HS-5 (cell line): ENCODE measurements around the gene MOK.
"Not testable (repeated sequence)": the region's sequence is repeated elsewhere in the genome, so short reads cannot be mapped to it uniquely, and the experiment has no call there.

ENCODE experiments used
- DNase-seq: peaks from one replicate; pipeline ENCODE4 v3.0.0-alpha.2; 2012; ENCODE audit warnings: low read depth

The MOK gene

GRCh38 chr14:102304611-102305506 is at the start of gene MOK:
MOK (minus strand) TSS chr14:102305164; CDS start chr14:102304968, 196 bp downstream.
- DNase-seq = peak; percentile 84

- no peak for DNase-seq
These were observed 48.2 kb upstream of the MOK start for GRCh38 chr14:102353126-102353619.

GRCh38 chr14:102352213-102352612 is 47.2 kb upstream of the MOK start:
- no peak for DNase-seq

GRCh38 chr14:102351593-102351992 is 46.6 kb upstream of the MOK start:
- not testable (repeated sequence) for DNase-seq

- no peak for DNase-seq
These were observed 46.1 kb upstream of the MOK start for GRCh38 chr14:102351023-102351422.

- no peak for DNase-seq
These were observed 43.4 kb upstream of the MOK start for GRCh38 chr14:102348376-102348775.

GRCh38 chr14:102346645-102347044 is 41.7 kb upstream of the MOK start:
- no peak for DNase-seq

- no peak for DNase-seq
These were observed 40.3 kb upstream of the MOK start for GRCh38 chr14:102345232-102345631.

GRCh38 chr14:102344485-102344884 is 39.5 kb upstream of the MOK start:
- DNase-seq = no peak

- no peak for DNase-seq
These were observed 39.1 kb upstream of the MOK start for GRCh38 chr14:102344084-102344483.

GRCh38 chr14:102342238-102342637 is 37.3 kb upstream of the MOK start:
- no peak for DNase-seq

- no peak for DNase-seq
These were observed 36.6 kb upstream of the MOK start for GRCh38 chr14:102341566-102341965.

- no peak for DNase-seq
These were observed 33.8 kb upstream of the MOK start for GRCh38 chr14:102338724-102339123.

GRCh38 chr14:102335163-102335562 is 30.2 kb upstream of the MOK start:
- no peak for DNase-seq

GRCh38 chr14:102333795-102334705 is 29.1 kb upstream of the MOK start:
- no peak for DNase-seq

GRCh38 chr14:102333390-102333789 is 28.4 kb upstream of the MOK start:
- DNase-seq = no peak

- no peak for DNase-seq
These were observed 25.8 kb upstream of the MOK start for GRCh38 chr14:102330806-102331205.

- not testable (repeated sequence) for DNase-seq
These were observed 24.4 kb upstream of the MOK start for GRCh38 chr14:102329381-102329780.

GRCh38 chr14:102326583-102326982 is 21.6 kb upstream of the MOK start:
- DNase-seq = no peak

- DNase-seq = no peak
These were observed 20.9 kb upstream of the MOK start for GRCh38 chr14:102325791-102326345.

- peak; percentile 56 for DNase-seq
These were observed 18.1 kb upstream of the MOK start for GRCh38 chr14:102323102-102323501.
